H1 (cell line): ENCODE measurements around the gene CPXM2. TPM values are rescaled to one million over a fixed set of nuclear protein-coding genes. Genes with fewer than 3 reads are reported as not detected.
A peak's percentile ranks its signal among the peaks of the same experiment; 100 is the strongest.

Source experiments
- CTCF ChIA-PET: fragments of 300-600 bp; sonication (Branson Sonifier 250); formaldehyde crosslinking; loops from one replicate; lab custom pipeline; 2021; ENCODE audit not compliant: partially characterized antibody; lab: Charles Lee
- POLR2A ChIA-PET: fragments of 300-600 bp; sonication (Branson Sonifier 250); formaldehyde crosslinking; loops from one replicate; lab custom pipeline; 2021; ENCODE audit warnings: inconsistent platforms; ENCODE audit not compliant: partially characterized antibody; lab: Charles Lee
- DNase-seq, 2 experiments: peaks; one replicate each; pipeline versions ENCODE4 v3.0.0 to v3.0.0-alpha.2; 2010 to 2022; ENCODE audit warnings: low spot score in 2 of 2, low read depth in 1 of 2, mixed read lengths in 1 of 2
- FAIRE-seq: peaks from 2 replicates; lab custom pipeline; 2011; peaks lifted over from hg19 to GRCh38; lab: Jason Lieb, UNC
- H2AFZ ChIP-seq: 2 replicates; pipeline ENCODE4 v1.8.1; 2012; ENCODE audit warnings: low read length, inconsistent platforms
- H2AK5ac ChIP-seq: 2 replicates; pipeline ENCODE4 v1.6.1; 2013; ENCODE audit warnings: low read depth, low read length
- H2BK120ac ChIP-seq: replicated peaks from 2 replicates; pipeline ENCODE3; 2013; ENCODE audit warnings: low read depth, low read length, inconsistent platforms
- H2BK12ac ChIP-seq: 2 replicates; pipeline ENCODE4 v1.6.1; 2013; ENCODE audit warnings: low read depth, low read length
- H2BK15ac ChIP-seq: 2 replicates; pipeline ENCODE4 v1.6.1; 2013; ENCODE audit warnings: low read length
- H2BK20ac ChIP-seq: 2 replicates; pipeline ENCODE4 v1.6.1; 2013; ENCODE audit warnings: low read length
- H2BK5ac ChIP-seq: 2 replicates; pipeline ENCODE4 v1.6.1; 2013; ENCODE audit warnings: low read depth, low read length
- H3K14ac ChIP-seq: 2 replicates; pipeline ENCODE4 v1.6.1; 2013; ENCODE audit warnings: inconsistent platforms; ENCODE audit not compliant: insufficient read length
- H3K18ac ChIP-seq: 2 replicates; pipeline ENCODE4 v1.6.1; 2013; ENCODE audit warnings: low read length; ENCODE audit errors: extremely low read depth
- H3K23ac ChIP-seq: 2 replicates; pipeline ENCODE4 v1.6.1; 2013; ENCODE audit warnings: inconsistent platforms; ENCODE audit not compliant: insufficient read length
- H3K23me2 ChIP-seq: 2 replicates; pipeline ENCODE4 v1.6.1; 2013; ENCODE audit warnings: low read depth, low read length
- H3K27ac ChIP-seq: 2 replicates; pipeline ENCODE4 v1.6.1; 2011; ENCODE audit warnings: low read depth, low read length, inconsistent platforms
- H3K27me3 ChIP-seq, 4 experiments: replicated peaks in 1 of 4; 1 replicate in 1 of 4; 2 replicates in 3 of 4; pipeline versions ENCODE4 v1.6.1 to v1.8.1; 2011 to 2013; ENCODE audit warnings: low read length in 3 of 4, mild to moderate bottlenecking in 3 of 4, inconsistent platforms in 2 of 4, mixed read lengths in 2 of 4, moderate library complexity in 1 of 4; ENCODE audit not compliant: control insufficient read depth in 3 of 4, insufficient read depth in 3 of 4; ENCODE audit errors: extremely low read depth in 1 of 4
- H3K36me3 ChIP-seq, 4 experiments: 2 replicates each; pipeline versions ENCODE4 v1.6.1 to v1.8.1; 2011 to 2013; ENCODE audit warnings: mild to moderate bottlenecking in 4 of 4, low read length in 3 of 4, moderate library complexity in 2 of 4, control low read depth in 1 of 4, inconsistent platforms in 1 of 4; ENCODE audit not compliant: insufficient read depth in 4 of 4, control insufficient read depth in 2 of 4
- H3K4ac ChIP-seq: replicated peaks from 2 replicates; pipeline ENCODE3; 2013; ENCODE audit warnings: low read length, low read depth, mixed read lengths, inconsistent platforms; ENCODE audit not compliant: insufficient read length
- H3K4me1 ChIP-seq, 4 experiments: replicated peaks in 1 of 4; 1 replicate in 1 of 4; 2 replicates in 3 of 4; pipeline versions ENCODE4 v1.6.1 to v1.8.1; 2011 to 2013; ENCODE audit warnings: low read length in 3 of 4, inconsistent platforms in 2 of 4, mixed read lengths in 1 of 4; ENCODE audit not compliant: insufficient read depth in 4 of 4, control insufficient read depth in 3 of 4
- H3K4me2 ChIP-seq, 2 experiments: 2 replicates each; pipeline versions ENCODE4 v1.6.1 to v1.8.1; 2011 to 2013; ENCODE audit warnings: low read depth in 2 of 2, low read length in 2 of 2, control low read depth in 1 of 2, inconsistent platforms in 1 of 2, mild to moderate bottlenecking in 1 of 2; ENCODE audit not compliant: insufficient read depth in 1 of 2
- H3K4me3 ChIP-seq, 4 experiments: fragments of 200-600, 300-600 bp in 1 of 4; sonication (generic), shearing (Covaris generic), sonication (Bioruptor Twin) in 1 of 4; 2 replicates each; pipeline versions ENCODE4 v1.5.1 to v1.8.1; 2011 to 2016; ENCODE audit warnings: low read length in 4 of 4, low read depth in 3 of 4, control low read depth in 2 of 4, inconsistent platforms in 2 of 4, mild to moderate bottlenecking in 2 of 4, mixed read lengths in 1 of 4, moderate library complexity in 1 of 4; ENCODE audit not compliant: insufficient read depth in 2 of 4; ENCODE audit errors: extremely low read depth in 1 of 4
- H3K56ac ChIP-seq: replicated peaks from 2 replicates; pipeline ENCODE3; 2013; ENCODE audit warnings: low read depth, mild to moderate bottlenecking, mixed read lengths, low read length, inconsistent platforms; ENCODE audit not compliant: insufficient read length
- H3K79me1 ChIP-seq: 2 replicates; pipeline ENCODE4 v1.6.1; 2013; ENCODE audit warnings: low read depth, low read length, control low read depth
- H3K79me2 ChIP-seq, 2 experiments: 2 replicates each; pipeline versions ENCODE4 v1.6.1 to v1.8.1; 2012 to 2013; ENCODE audit warnings: low read length in 2 of 2, mild to moderate bottlenecking in 2 of 2, inconsistent platforms in 1 of 2; ENCODE audit not compliant: insufficient read depth in 2 of 2, control insufficient read depth in 1 of 2
- H3K9ac ChIP-seq, 4 experiments: replicated peaks in 1 of 4; 1 replicate in 1 of 4; 2 replicates in 3 of 4; pipeline versions ENCODE4 v1.6.1 to v1.8.1; 2011 to 2013; ENCODE audit warnings: low read depth in 3 of 4, low read length in 3 of 4, control low read depth in 2 of 4, mild to moderate bottlenecking in 2 of 4, moderate library complexity in 2 of 4, inconsistent platforms in 1 of 4; ENCODE audit errors: extremely low read depth in 1 of 4
- H3K9me3 ChIP-seq, 2 experiments: 2 replicates each; pipeline versions ENCODE4 v1.6.1 to v1.8.1; 2012 to 2013; ENCODE audit warnings: mild to moderate bottlenecking in 2 of 2, moderate library complexity in 2 of 2, control low read depth in 1 of 2, inconsistent platforms in 1 of 2, low read depth in 1 of 2, low read length in 1 of 2, mixed read lengths in 1 of 2; ENCODE audit not compliant: insufficient read depth in 2 of 2
- H4K20me1 ChIP-seq, 2 experiments: replicated peaks in 1 of 2; 2 replicates each; pipeline versions ENCODE3 to v1.8.1; 2011 to 2013; ENCODE audit warnings: inconsistent platforms in 2 of 2, low read length in 2 of 2, mild to moderate bottlenecking in 1 of 2; ENCODE audit not compliant: insufficient read depth in 2 of 2, control insufficient read depth in 1 of 2
- H4K5ac ChIP-seq: 2 replicates; pipeline ENCODE4 v1.6.1; 2013; ENCODE audit warnings: low read length, low read depth, mixed read lengths, inconsistent platforms; ENCODE audit not compliant: insufficient read length
- H4K8ac ChIP-seq: 2 replicates; pipeline ENCODE4 v1.8.0; 2013; ENCODE audit warnings: mild to moderate bottlenecking, moderate library complexity, low read length, inconsistent platforms; ENCODE audit not compliant: insufficient read depth; ENCODE audit errors: extremely low read depth
- H4K91ac ChIP-seq: replicated peaks from 2 replicates; pipeline ENCODE3; 2013; ENCODE audit warnings: low read length, mixed read lengths, inconsistent platforms; ENCODE audit not compliant: insufficient read length
- EZH2 ChIP-seq: fragments of 200-600 bp; sonication (generic); IDR thresholded peaks from 2 replicates; pipeline ENCODE4 v1.7.1; 2012; ENCODE audit warnings: low read depth, mild to moderate bottlenecking, moderate library complexity, low read length, inconsistent platforms; ENCODE audit not compliant: severe bottlenecking
- GTF2F1 ChIP-seq: IDR thresholded peaks from 2 replicates; pipeline ENCODE4 v1.6.1; 2012; ENCODE audit warnings: low read depth, low read length, improper control_type of control experiment, borderline replicate concordance
- RAD21 ChIP-seq, 2 experiments: IDR thresholded peaks in 1 of 2; conservative IDR thresholded peaks in 1 of 2; 2 replicates each; pipeline ENCODE4 v1.6.1; 2011; ENCODE audit warnings: low read depth in 2 of 2, low read length in 2 of 2, improper control_type of control experiment in 1 of 2, inconsistent platforms in 1 of 2, mild to moderate bottlenecking in 1 of 2, moderate library complexity in 1 of 2
- WGBS, 2 experiments: shearing (Covaris generic) in 1 of 2; methylation state at CpG; one replicate each; pipeline versions ENCODE4 v1.1.6 to v1.1.7; 2013 to 2015; ENCODE audit warnings: low lambda C conversion rate in 2 of 2, mixed read lengths in 2 of 2, inconsistent platforms in 1 of 2, low coverage in 1 of 2, missing lambda C conversion rate in 1 of 2; ENCODE audit not compliant: insufficient replicate concordance in 2 of 2, insufficient coverage in 1 of 2, insufficient read length in 1 of 2; ENCODE audit errors: extremely low coverage in 1 of 2, missing lambda C conversion rate in 1 of 2; 5-methylcytosine and 5-hydroxymethylcytosine counted together
- polyA plus RNA-seq, 7 experiments: library from polyadenylated mRNA; depleted of rRNA in 3 of 7; stranded (reverse) in 5 of 7; unstranded in 2 of 7; fragments of >200 nt in 5 of 7; fragments of 200-250 nt in 2 of 7; gene quantifications; 1 replicate in 5 of 7; 2 replicates in 1 of 7; 4 replicates in 1 of 7; pipeline versions ENCODE4 v1.2.1 to v1.2.3, GENCODE V29; 2011 to 2013; ENCODE audit warnings: missing spikeins in 2 of 7, mixed read lengths in 2 of 7
- total RNA-seq: library from RNA; stranded (reverse); fragmentation: NEBNext Ultra II Directional; extraction: Animal tissue kit (Norgen Biotek cat#: 25700); gene quantifications from 2 replicates; pipeline ENCODE4 v1.2.1, GENCODE V29; 2021

Gene CPXM2
- total and polyA plus RNA-seq, 2 of the 8 experiments (the other 6 are each of a cell fraction or from before 2014, with no cell fraction given), result 2.4 to 2.9 TPM

DNA sequence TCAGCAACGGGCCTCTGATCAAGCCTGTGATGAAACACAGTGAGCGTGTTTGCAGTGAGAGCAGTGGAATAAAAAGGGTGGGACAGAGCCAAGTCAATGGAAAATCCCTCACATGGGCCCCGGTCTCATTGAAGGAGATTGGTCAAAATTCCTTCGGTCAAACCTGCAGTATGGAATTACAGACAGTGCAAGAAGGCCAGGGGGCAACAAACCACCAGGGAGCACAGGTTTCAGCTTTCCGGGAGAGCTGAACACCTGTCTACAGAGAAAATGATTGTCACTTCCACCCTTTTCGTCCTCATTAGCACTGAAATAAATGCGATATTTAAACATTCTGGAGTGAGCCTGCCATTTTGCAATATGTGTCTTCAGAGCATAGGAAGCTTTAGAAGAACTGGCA is 132.6 kb downstream of the CPXM2 start:
- Histone ChIP-seq H3K27ac (no peak overlapping the region), H3K18ac (no peak overlapping the region), H3K23me2 (no peaks in the 10 kb centered on the region), H3K79me2 (no peaks in the 10 kb centered on the region), H3K79me1 (no peaks in the 10 kb centered on the region), H2BK20ac (no peak overlapping the region), H3K56ac (no peak overlapping the region), H3K36me3 (no peaks in the 10 kb centered on the region), H3K14ac (no peak overlapping the region), H4K8ac (no peak overlapping the region), H4K20me1 (no peaks in the 10 kb centered on the region), H2BK120ac (peak overlapping the region; percentile 10), H2BK15ac (no peak overlapping the region), H3K9me3 (no peaks in the 10 kb centered on the region), H2BK5ac (no peak overlapping the region), H4K5ac (no peak overlapping the region), H3K4me1 (peaks cover 1 to 22% (median 11%) of the 10 kb centered on the region in 4 experiments), H2BK12ac (peak overlapping the region; percentile 27; the same call in 1 of the 2 replicates), H4K91ac (no peak overlapping the region), H3K4me3 (no peak overlapping the region), H2AK5ac (no peak overlapping the region), H3K27me3 (no peaks in the 10 kb centered on the region), H3K23ac (no peak overlapping the region), H3K9ac (no peak overlapping the region), H3K4me2 (no peak overlapping the region), H2AFZ (no peak overlapping the region), H3K4ac (no peak overlapping the region)
- DNase-seq (no peak), FAIRE-seq (no peak)
- WGBS, 2 experiments, result 95% methylated on average over 7 of the region's 7 CpGs; no CpG with 5 or more reads in 1 of the 2 experiments
- CTCF ChIA-PET, result interaction anchor here (0.6 to 1.5 kb wide), 6 partner anchors 10 to 171 kb away, joined by 3 to 4 read pairs (median 3); no protein-coding TSS in a partner anchor
- POLR2A ChIA-PET, result no interaction called here
- no peak for TF ChIP-seq GTF2F1
- no peak for TF ChIP-seq EZH2
- no peak for TF ChIP-seq RAD21 (IDR thresholded peaks at IDR 0.05 in 1 of 2, conservative IDR thresholded peaks at IDR 0.05 in 1 of 2; ENCODE audit: low read depth in 2 of 2, low read length in 2 of 2)
